ENCODE data around the gene WWOX.

- TF ChIP-seq CTCF (IDR thresholded peaks at IDR 0.05) (no peak), EP300 (IDR thresholded peaks at IDR 0.05) (no peak)
Measured at GRCh38 chr16:78448658-78449271, 349.3 kb downstream of the WWOX start.
